Activated CD4-positive, alpha-beta T cell treated with anti-CD3 and anti-CD28 coated beads for 24 hours (primary cell): ENCODE measurements around the gene PCSK5.
"Not testable (repeated sequence)": the region's sequence is repeated elsewhere in the genome, so short reads cannot be mapped to it uniquely, and the experiment has no call there.

Source experiments
- DNase-seq, 2 donors: peaks; one replicate each; pipeline ENCODE4 v3.0.0-alpha.2; 2020; ENCODE audit warnings: low read depth in 2 of 2

Gene PCSK5

DNA sequence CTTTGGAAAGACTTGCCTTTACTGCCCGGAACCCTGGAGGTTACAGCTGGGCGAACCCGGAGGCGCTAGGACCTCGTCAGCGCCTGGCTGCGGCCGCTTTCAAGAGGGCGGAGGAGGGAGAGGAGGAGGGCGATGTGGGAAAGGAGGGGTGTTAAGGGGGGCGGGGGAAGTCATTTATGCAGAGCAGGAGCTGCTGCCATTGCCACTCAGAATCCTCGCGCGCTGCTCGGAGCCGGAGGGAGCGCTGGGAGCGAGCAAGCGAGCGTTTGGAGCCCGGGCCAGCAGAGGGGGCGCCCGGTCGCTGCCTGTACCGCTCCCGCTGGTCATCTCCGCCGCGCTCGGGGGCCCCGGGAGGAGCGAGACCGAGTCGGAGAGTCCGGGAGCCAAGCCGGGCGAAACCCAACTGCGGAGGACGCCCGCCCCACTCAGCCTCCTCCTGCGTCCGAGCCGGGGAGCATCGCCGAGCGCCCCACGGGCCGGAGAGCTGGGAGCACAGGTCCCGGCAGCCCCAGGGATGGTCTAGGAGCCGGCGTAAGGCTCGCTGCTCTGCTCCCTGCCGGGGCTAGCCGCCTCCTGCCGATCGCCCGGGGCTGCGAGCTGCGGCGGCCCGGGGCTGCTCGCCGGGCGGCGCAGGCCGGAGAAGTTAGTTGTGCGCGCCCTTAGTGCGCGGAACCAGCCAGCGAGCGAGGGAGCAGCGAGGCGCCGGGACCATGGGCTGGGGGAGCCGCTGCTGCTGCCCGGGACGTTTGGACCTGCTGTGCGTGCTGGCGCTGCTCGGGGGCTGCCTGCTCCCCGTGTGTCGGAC, at the start of gene PCSK5:
TSS of gene PCSK5 (plus strand) at position 202 of the 805 bp plus-strand sequence. CDS start at position 711, 509 bp downstream.
- DNase-seq: peak; percentile 69 to 74

DNA sequence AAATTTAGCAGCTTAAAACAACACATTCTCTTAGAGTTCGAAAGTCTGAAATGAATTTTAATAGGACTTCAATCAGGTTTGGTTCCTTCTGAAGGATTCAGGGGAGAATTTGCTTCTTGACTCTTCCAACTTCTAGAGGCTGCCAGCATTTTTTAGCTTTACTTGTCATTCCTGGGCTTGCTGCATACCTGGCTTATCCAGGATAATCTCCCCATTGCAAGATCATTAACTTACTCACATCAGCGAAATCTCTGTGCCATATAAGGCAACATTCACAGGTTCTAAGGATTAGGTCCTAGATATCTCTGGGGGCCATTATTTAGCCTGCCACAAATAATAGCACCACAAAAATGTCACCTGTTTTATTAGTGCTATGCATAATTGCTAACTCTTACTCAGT, 46.2 kb upstream of the PCSK5 start:
- no peak for DNase-seq

DNA sequence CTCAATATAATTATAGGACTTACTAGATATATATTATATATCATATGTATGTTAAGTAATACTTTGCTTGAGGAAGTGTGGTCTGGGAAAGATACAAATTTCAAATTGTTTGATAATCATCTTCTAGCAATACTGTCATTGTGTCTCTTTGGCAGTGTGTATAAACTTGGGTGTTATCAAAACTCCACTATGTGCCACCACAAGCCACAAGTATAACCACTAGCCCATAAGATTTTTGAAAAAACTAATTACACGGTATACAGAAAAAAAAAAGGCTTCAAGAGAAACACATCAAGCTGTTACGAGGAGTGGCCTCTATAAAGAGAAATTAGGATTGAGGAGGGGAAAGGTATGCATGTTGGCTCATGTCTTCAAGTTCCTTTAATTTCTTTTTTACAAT, 44.7 kb upstream of the PCSK5 start:
- no peak for DNase-seq

DNA sequence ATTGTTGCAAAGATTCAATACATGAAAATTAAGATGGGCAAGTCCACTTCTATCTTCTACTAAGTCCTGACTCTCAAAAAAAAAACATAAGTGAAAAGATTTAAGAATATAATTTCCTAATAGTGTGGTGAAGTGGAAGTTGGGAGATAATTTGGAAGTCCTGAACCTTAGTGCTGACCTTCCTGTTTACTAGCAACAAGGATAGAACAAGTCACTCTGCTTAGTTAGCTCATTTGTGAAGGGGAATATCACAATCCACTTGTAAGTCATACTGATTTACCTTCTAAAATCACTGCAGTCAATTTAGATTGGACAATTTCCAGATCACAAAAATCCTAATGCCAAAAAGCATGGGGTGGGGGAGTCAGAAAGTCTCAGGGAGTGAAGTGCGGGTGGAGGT, 43.4 kb upstream of the PCSK5 start:
- DNase-seq: no peak

DNA sequence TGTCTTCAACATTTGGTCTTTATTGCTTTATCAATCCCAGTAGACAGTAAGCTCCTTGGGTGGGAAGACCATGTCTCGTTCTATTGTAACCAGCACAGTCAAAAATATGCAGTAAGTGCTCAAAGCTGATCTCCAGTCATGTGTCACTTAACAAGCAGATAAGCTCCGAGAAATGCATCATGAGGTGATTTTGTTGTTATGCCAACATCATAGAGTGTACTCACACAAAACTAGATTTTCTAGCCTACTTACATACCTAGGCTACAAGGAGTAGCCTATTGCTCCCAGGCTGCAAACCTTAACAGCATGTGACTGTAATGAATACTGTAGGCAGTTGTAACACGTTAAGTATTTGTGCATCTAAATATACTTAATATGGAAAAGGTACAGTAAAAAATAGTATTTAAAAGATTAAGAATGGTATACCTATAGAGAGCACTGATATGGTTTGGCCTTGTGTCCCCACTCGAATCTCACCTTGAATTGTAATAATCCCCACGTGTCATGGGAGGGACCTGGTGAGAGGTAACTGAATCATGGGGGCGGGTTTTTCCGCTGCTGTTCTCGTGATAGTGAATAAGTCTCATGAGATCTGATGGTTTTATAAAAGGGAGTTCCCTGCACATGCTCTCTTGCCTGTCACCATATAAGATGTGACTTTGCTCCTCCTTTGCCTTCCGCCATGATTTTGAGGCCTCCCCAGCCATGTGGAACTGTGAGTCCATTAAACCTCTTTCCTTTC, 39.8 kb upstream of the PCSK5 start:
- no peak for DNase-seq

DNA sequence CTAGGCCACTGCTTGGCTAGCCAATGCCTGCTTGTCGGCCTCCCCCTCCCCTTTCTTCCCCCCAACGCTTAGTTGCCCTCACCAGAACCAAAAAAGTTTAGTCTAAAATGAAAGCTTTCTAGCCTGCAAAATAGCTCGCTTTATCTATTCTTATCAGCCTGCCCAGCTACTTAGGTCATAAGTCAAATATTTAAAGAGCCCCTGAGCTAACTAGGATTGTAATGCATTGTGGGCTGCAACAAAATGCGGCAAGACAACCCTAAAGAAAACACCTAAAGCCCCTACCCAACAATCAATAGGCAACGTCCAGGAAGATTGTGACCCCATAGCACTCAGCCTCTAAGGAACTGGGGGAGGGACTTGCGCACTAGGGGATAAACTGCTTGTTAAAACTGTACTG, 38.6 kb upstream of the PCSK5 start:
- DNase-seq: no peak

DNA sequence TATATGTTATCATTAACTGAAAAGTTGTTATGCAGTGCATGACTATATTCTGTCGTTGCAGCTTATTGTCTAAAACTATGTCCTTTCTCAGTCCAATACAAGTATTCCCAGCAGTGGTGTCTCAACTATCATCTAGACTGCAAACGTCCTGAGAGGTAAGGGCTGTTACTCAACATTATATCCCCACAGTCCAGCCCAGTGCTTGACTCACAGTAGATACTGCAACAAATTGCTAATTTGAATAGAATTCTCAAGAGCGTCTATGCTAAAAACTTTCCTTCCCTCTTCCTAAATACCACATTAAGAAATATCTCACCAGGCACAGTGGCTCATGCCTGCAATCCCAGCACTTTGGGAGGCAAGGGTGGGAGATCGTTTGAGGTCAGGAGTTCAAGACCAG, 37.7 kb upstream of the PCSK5 start:
- DNase-seq: no peak

DNA sequence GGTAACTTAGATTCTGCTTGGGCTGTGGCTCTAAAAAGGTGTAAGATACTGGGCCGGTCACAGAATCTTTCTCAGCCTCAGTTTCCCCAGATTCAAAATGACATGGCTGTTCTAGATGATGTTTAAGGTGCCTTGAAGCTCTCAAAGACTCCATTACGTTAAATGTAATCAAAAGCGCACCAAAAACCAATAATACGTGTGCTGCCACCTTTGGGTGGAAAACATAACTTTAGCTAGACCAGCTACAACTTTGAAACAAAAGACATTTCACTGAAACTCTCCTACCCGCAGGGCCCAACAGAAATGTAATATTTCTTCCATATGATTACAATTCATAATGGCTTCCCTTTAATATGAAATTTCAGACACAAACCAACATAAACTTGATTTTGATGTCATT, 35.0 kb upstream of the PCSK5 start:
- DNase-seq: no peak

DNA sequence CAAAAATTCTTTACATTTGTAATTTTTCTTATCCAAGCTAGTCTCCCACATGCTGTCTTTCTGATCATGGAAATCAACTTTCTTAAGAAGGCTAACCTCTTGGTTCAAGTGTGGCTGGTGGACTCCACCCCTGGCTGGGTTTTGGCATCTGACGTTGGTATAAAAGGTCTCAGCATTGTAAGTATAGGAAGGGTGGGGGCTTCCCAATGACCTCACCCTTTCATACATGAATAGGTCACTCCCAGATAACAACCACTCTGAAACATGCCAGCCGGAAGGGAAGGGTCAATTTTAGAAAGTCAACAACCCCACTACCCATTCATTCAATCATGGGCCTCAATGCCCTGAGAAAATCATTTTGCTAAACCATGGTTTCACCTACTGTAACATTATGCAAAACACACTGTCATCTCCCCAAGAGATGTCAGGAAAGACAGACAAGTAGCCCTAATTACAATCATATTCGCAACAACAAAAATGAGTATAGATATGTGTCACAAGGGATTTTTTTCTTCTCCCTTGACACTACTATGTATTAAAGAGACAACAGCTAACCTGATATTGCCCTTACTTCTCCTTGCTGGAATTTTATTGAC, 31.9 kb upstream of the PCSK5 start:
- no peak for DNase-seq

DNA sequence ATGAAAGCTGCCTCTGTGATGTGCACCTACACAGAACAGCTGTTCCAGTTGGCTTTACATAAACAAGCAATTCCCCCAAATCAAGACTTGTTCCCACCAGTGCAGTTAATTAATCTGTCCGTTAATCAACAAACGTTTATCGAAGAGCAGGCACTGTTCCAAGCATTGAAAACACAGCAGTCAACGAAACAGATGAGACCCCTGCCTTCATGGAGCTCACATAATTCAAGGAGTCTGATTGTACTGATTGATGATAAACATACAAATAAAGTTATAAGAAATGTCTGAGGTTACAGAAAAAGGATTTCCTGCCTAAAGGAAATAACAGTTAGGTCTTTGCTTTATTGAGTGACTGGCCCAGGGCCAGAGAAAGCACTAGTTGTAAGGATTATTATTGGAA, 26.2 kb upstream of the PCSK5 start:
- no peak for DNase-seq

DNA sequence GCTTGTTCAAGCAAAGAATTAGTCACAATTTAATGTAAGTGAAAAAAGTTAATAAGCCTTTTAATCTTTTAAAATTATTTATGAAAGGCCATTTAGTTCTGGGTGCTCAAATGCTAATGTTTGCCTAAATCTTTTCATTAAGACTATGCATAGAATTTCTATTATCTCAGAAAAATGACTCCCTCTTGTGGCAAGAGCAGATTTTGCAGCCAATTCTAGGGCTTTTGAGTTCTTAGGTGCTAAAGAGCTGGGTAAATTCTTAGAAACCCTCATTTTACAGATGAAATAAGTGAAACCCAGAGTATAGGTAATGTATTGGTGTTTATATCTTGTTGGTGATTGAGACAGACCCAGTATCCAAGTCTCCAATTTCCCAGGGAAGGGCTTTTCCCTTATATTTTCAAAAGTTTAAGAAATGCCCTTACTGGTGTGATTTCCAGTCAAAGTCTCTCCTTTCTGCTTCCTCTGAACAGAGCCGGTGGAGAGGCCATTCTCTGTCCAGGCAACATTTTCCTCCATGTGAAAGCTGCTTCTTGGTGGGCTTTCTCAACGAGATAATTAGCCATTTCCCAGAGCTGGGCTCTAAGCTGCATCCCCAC, 24.1 kb upstream of the PCSK5 start:
- DNase-seq: peak; percentile 7 to 38

DNA sequence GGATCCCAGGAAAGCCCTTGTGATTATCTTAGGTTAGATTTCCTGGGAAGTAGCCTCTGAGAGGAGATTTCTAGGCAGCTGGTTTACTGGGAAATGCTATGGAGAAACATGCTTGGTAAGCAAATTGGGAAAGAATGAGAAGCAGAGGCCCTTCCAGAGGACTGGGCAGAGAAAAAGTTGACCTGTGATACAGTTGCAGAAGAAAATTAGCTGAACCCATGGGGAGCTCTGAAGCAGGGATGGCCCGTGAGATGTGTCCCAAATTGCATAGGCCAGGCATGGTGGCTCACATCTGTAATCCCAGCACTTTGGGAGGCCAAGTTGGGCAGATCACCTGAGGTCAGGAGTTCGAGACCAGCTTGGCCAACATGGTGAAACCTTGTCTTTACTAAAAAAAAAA, 21.9 kb upstream of the PCSK5 start:
- not testable (repeated sequence) for DNase-seq

DNA sequence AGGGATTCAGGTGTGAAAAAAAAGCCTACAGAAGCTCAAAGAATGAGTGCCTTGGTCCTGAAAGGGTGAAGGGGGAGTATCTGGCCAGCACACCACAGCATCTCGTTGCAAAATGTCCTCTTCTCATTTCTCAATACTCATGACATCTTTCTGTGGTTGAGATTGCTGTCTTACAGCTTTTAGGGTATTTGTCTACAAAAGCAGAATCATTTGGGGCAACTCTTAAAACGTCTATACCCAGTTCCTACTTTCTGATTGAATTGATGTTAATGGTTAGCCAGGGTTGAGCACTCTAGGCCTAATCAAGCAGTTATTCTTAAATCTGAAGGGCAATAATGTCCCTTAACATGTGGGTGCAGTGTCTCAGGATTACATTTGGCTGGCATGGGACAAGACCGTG, 21.2 kb upstream of the PCSK5 start:
- DNase-seq: no peak

DNA sequence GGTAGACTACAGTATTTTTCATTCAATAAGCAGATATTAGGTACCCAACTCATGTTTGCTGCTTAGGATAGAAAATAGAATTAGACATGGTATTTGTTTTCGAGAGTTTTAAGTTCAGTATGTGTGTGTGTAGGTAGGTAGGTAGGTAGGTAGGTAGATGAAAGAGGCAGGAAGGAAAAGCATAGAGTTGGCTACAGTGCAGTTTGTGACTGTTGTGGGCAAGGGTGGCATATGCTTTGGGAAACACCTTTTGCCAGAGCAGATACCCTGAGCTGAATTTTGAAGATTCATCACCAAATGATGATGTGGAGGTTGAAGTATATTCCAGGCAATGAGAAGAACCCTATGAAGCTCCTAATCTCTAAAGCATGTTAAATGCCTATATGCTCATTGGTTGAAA, 20.0 kb upstream of the PCSK5 start:
- DNase-seq: no peak

DNA sequence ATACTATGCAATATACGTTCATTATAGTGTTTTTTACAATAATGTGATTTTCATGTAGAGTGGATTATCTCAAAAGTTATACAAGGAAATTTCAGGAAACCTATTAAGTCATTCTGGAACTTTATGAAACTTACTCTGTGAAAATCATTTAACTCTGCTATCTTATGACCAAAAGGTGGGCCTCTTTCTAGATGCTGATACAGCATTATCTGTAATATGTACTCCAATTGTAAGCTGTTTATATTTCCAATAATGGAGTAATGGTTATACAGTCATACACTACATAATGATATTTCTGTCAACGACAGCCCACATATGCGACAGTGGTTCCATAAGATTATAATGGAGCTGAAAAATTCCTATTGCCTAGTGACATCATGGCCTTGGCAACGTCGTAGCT, 18.8 kb upstream of the PCSK5 start:
- DNase-seq: no peak

DNA sequence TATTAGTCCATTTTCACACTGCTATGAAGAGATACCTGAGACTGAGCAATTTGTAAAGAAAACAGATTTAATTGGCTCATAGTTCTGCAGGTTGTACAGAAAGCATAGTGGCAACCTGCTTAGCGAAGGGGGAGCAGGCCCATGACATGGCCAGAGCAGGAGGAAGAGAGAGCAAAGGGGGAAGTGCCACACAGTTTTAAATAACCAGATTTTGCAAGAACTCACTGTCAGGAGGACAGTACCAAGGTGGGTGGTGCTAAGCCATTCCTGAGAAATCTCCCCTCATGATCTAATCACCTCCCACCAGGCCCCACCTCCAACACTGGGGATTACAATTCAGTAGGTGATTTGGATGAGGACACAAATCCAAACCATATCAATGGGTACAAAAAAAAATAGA, 16.8 kb upstream of the PCSK5 start:
- DNase-seq: no peak

DNA sequence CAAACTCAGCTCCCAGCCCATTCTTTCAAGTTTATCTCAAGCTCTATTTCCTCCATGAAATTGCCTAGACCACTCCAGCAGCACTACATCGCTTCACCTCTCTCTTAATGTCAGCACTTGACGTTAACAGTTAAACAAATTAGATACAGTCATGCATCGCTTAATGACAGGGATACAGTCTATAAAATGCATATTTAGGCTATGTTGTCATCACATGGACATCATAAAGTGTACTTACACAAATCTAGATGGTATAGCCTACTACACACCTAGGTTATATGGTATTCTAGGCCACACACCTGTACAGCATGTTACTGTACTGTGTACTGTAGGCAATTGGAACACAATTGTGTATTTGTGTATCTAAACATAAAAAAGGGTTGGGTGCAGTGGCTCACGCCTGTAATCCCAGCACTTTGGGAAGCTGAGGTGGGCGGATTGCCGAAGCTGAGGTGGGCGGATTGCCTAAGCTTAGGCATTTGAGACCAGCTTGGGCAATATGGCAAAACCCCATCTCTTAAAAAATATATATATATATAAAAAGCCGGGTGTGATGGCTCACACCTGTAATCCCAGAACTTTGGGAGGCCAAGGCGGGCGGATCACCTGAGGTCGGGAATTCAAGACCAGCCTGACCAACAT, 13.4 kb upstream of the PCSK5 start:
- no peak for DNase-seq

DNA sequence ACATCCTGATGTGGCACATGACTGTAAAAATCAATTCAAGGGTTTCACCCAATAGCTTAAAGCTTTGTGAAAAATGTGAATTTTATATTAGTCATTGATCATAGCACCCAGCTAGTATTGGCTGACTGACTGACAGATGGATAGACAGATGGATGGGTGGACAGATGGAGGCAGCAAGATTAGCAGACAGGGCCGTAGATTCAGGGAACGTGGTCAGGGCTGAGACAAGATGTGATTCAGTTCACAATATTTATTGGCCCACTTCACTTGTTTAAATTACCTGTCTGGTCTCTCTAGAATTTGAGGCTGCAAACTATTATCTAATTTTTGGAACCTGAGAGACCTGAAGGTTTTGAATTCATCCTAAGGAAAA, 12.0 kb upstream of the PCSK5 start:
- DNase-seq: no peak

DNA sequence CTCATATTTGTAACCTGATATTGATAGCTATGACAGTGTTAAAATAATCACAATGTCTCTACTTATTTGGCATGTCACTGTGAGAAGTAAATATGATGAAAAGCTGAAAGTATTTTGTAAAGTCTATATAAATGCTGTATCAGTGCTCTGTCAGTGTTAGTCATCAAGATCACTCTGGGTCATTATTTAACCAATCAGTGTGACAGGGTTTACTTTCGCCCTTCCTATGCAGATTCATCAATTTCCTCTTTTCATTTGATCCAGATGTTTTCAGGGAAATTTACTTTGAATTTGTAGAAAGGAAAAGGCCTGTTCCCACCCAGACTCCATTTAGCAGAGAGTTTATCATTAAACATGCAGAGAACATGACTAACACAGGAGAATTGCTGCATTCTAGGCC, 9.9 kb upstream of the PCSK5 start:
- no peak for DNase-seq

DNA sequence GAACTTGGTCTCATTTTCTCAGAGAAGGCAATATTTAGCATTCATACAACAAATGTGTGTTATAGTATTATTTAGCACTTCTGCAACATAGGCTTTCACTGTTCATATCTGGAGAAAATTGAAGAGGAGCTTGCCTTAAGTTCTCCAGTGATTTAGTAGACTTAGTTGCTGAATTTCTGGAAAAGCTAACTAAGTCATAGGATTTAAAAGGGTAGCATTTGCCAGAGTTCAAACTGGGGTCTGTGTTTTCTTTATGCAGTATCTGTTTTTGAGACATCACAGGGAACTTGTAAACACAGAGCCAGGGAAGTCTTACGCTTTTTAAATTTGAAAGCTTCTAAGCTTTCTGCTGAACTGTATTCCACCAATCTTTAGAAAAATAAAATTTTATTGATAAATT, 8.7 kb upstream of the PCSK5 start:
- no peak for DNase-seq

DNA sequence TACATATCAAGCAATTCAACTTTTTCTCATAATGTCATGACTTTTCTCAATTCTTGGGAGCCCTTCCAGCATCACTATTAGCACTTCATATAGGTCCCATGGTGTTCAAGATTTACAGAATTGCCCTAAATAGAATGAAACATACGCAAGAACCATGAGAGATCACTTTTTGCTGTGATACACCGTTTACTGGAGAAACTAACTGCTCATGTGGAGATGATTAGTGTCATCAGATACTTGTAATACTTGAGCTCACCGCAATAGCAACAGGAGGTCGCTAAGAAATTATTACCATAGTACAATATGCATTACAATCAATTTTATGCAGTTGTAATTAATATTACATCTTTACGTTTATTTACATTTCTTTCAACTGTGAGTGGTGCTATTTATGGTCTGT, 4.8 kb upstream of the PCSK5 start:
- no peak for DNase-seq

DNA sequence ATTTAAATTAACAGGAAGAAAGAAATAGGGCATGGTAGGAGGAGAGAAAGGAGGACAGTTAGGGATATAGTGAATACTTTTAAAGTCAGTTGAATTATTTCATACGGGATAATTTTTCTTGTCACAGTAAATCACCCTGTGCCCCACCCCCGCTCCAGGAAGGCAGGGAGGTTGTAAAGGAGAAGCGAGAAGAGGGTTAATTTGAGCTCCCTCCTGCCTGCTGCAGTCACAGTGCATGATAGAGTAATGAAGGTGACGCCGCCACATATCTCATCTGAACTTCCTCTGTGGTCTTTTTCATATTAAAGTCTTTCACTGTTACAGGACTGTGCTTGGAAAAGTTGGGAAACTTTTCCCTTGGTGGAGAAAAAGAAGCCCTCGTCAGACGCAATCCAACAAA, 896 bp upstream of the PCSK5 start:
- no peak for DNase-seq
